Measurements from ENCODE around the gene BZW1.

BZW1 gene

GRCh38 chr2:200839513-200839912 lies 27.8 kb downstream of the BZW1 start:
- DNase-seq (ENCODE audit: low spot score), result no peak

DNA sequence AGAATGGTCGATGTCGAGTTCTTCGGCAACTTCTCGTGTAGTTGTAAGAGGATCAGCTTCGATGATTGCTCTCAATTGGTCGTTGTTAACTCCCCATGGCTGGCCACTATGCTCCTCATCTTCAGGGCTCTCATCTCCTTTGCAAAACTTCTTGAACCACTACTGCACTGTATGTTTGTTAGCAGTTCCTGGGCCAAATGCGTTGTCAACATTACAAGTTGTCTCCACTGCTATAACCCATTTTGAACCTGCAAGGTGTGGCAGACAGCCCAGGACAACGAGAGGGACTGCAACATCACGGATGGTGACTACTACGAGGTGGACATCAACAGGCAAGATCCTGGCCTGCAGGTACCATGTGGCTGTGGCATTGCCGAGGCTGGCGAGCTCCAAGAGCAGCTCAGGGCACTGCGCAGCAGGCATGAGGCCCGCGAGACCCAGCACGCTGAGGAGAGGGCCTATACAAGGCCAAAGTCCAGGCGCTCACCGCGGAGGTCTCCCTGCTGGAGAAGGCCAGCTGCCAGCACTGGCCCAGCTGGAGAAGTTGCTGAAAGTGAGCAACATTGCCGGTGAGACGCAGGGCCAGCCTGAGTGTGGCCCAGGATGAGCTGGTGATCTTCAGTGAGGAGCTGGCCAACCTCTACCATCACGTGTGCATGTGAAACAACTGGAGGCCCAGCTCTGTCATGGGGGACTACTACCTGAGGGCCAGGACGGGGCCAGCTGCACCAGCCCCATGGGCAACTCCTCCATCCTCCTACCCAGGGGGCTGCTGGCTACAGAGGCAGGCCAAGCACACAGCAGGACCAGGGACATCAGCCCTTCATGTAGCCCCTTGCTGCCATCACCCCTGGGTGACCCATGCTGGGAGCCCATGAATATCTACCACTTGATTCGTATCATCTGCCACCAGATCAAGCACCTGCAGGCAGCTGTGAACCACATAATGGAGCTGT lies 32.6 kb downstream of the BZW1 start:
- DNase-seq (ENCODE audit: low spot score), result no peak

GRCh38 chr2:200845194-200845593 lies 33.5 kb downstream of the BZW1 start:
- DNase-seq (ENCODE audit: low spot score), result no peak

- DNase-seq (ENCODE audit: low spot score), result no peak
Measured at GRCh38 chr2:200845669-200846325, 34.1 kb downstream of the BZW1 start.

GRCh38 chr2:200847269-200847668 lies 35.6 kb downstream of the BZW1 start:
- DNase-seq (ENCODE audit: low spot score), result no peak

GRCh38 chr2:200847939-200848338 lies 36.2 kb downstream of the BZW1 start:
- DNase-seq (ENCODE audit: low spot score), result no peak

DNA sequence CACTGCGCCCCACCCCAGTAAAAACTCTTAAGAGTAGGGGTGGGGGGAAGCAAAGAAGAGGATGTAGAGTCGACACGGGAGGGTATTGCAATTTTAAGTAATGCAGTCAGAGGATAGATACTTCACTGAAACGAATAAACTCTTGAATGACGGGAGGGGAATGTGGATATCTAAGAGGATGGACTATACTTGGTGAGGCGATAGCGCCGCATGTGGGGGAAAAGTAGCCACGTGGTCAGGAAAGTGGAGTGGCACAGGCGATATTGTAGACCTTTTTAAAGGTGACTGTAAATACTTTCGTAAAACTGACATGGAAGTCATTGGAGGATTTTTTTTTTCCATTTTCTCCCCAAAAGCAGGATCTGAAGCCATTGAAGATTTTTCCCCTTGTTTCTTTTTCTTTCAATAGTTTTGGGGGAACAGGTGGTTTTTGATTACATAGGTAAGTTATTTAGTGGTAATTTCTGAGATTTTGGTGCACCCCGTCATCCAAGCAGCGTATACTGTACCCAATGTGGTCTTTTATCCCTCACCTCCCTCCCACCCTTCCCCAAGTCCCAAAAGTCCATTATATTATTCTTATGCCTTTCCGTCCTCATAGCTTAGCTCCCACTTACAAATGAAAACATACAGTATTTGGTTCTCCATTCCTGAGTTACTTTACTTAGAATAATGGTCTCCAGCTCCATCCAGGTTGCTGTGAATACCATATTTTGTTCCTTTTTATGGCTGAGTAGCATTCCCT lies 39.0 kb downstream of the BZW1 start:
- DNase-seq (ENCODE audit: low spot score), result no peak

- no peak for DNase-seq (ENCODE audit: low spot score)
Measured at GRCh38 chr2:200851398-200852248, 39.9 kb downstream of the BZW1 start.

DNA sequence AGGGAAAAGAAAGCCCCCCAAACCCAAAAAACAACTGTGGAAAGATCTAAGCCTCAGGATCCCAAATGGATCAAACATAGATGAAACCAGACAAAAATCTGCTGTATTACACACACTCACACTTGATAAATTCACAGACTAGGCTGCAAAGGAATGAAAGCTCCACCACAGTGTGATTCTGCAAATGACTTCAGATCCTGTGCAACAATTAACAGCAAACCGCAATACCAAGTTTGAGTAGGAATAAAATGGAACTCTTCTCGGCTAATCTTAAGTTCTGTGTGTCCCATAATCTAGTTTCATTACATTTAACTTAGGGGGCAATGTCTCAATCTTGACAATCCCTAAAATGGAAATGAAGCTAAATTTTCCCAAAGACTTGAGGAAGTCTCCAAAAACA lies 40.9 kb downstream of the BZW1 start:
- no peak for DNase-seq (ENCODE audit: low spot score)

- DNase-seq (ENCODE audit: low spot score), result no peak
Measured at GRCh38 chr2:200856806-200857205, 45.1 kb downstream of the BZW1 start.

DNA sequence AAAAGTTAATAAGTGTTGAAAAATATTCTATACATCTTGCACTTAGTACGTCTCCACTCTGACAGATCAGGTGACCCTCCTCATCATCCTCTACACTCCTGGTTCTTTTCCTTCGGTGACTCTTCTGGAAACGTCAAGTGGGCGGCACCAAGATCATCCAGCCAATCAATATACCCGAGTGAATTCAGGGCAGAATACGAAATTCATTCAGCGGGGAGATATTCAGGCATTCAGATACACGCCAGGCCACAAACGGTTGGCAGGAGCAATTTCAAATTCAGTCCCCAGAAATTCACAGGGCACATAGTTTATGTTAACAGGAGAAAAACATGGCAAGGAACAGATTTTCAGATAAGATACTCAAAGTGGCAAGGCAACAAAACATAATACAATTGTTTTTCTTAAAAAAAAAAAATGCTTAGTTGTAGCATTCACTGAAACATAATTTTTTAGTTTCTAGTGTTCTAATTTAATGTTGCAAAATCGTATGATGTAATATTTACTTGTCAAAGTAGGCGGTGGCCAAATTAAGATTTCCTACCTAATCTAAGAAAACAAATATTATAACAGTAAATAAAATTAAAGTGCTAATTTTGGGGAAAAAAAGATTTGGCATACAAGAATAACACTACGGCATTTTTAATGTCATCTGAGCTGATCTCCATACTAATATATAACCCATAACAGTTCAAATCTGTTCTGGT lies 48.5 kb downstream of the BZW1 start:
- DNase-seq (ENCODE audit: low spot score), result no peak

DNA sequence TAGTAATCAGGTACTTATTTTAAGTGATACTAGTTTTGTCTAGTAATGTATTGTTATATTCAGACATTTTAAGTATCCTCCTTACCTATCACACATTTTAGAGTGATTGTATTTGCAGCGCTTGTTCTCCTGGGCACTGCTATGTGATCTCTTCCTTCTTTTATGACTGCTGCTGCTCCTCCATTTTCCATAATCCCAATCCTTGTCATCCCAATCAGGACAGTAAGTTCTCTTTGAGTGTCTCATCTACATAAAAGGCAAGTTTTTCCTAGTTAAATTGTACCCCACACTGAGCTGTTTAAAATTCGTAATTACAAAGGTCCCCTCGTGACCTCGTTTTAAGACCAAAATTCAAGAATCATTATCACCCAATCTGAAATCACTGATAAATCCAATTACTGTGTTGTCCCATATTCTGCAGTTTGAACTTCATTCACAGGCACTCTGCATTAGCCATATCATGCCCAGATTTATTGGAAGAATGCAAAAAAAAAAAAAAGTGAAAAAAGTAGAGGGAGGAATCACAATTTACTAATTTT lies 50.0 kb downstream of the BZW1 start:
- DNase-seq (ENCODE audit: low spot score), result no peak

DNA sequence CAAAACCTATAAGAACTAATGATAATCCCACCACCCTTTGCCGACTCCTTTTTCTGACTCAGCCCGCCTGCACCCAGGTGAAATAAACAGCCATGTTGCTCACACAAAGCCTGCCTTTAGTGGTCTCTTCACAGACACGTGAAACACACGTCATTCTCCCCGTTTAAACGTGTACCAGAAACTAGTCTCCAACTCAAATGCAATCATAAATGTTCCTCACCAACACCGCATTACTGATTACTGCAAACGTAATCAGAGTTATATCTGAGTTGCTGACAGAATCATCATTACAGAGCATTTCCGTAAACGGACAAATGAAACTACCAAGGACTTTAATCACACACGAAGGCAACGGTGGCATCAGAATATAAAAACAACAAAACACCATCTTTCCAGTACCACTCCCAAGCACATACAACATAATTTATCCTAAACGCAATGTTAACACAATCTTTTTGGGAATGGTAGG lies 50.9 kb downstream of the BZW1 start:
- DNase-seq (ENCODE audit: low spot score), result no peak

DNA sequence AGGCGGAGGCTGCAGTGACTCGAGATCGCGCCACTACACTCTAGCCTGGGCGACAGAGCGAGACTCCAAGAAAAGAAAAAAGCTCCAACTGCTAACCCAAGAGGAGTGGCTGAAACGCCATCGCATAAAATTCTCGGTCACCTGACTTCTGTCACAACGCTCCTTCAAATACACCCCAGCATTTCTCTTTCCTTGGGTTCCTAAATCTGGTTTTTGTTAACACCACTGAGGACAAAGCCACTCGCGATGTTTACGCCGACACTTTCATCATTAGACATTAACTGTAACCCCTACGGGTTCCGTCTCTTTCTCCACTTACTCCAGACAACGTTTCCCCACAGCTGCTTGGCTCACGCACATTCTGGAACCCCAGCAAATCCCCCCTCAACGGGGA lies 52.1 kb downstream of the BZW1 start:
- no peak for DNase-seq (ENCODE audit: low spot score)

DNA sequence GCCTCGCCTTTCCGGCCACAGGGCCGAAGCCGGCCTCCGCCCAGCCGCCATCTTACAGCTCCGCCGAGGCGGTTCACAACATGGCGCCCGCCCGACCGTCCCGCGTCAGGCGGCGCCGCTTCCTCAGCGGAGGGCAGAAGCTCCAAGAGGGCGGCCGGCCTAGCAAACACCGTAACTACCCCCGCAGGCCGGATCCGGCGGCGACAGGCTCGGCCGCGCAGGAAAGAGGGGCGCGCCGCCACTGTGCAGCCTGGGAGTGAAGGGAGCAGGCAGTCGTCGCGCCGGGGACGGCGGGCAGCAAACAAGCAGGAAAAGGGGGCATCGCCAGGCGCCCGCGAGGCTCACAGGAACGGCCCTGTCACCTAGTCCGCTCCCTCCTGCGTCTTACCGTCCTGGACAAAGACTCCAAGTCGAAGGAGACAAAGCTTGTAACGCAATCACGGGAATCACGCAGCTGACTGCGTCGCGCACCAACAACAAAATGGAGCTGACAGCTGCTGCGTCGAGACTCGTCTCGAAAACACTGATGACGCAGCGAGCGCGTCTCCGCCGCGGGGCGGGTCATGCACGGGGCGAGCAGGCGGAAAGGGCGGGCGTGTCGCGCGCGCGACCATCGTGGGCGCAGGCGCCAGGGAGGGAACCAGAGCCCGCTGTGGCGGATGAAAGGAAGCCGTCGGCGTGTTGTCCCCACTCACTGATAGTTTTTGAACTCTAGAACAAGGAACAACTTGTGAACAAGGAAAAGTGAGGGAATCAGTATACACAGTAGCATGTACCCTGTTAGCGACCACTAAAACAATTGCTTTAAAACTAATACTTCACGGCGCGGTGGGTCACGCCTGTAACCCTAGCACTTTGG lies 52.7 kb downstream of the BZW1 start, which contains the start of gene CLK1:
Gene CLK1 (minus strand): TSS at position 483 of the 859 bp plus-strand sequence. CDS start 2,796 bp downstream, outside the sequence.
- DNase-seq (ENCODE audit: low spot score), result peak; percentile 97

DNA sequence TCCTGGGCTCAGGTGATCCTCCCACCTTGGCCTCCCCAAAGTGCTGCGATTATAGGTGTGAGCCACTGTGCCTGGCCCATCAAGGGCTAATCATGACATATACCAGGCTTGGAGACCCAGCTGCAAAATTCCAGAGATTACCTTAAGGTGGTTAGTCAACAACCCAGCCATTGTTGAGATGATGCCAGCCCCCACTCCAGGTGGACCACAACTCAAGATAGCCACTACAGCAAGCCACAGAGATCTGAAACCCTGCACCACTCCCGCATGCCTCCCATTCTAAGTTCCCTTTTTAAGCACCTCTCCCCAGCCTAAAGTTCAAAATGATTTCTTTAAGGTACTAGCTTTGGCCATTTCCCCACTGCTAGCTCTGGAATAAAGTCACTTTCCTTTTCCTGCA lies 57.3 kb downstream of the BZW1 start:
- no peak for DNase-seq (ENCODE audit: low spot score)

- DNase-seq (ENCODE audit: low spot score), result no peak
Measured at GRCh38 chr2:200871151-200871550, 59.4 kb downstream of the BZW1 start.

GRCh38 chr2:200873560-200873959 lies 61.9 kb downstream of the BZW1 start:
- no peak for DNase-seq (ENCODE audit: low spot score)
